ENCODE results near the gene ZNF385C. TPM values are rescaled to one million over a fixed set of nuclear protein-coding genes. Genes with fewer than 3 reads are reported as not detected.

Gene ZNF385C
- total RNA-seq, 1 experiment from 2014 or later: 1.1 TPM

GRCh38 chr17:42111871-42112551 lies 13.7 kb upstream of the ZNF385C start:
- Histone ChIP-seq H3K79me2 (ENCODE audit: insufficient read depth, low read length) (no peaks in the 10 kb centered on the region), H3K9me2 (ENCODE audit: insufficient read depth) (no peaks in the 10 kb centered on the region), H3K4me1 (ENCODE audit: control insufficient read depth in 1 of 2, insufficient read depth in 2 of 2, low read length in 2 of 2) (peaks cover 7 to 13% of the 10 kb centered on the region in 2 experiments; a peak in 3 of 4 replicates), H3K4me2 (ENCODE audit: low read length) (no peak overlapping the region), H3K9ac (ENCODE audit: low read length) (no peak overlapping the region), H3K36me3 (ENCODE audit: control insufficient read depth in 1 of 2, insufficient read depth in 2 of 2, low read length in 2 of 2) (peaks cover 3 to 7% of the 10 kb centered on the region in 2 experiments), H3K9me3 (ENCODE audit: control insufficient read depth in 1 of 2, insufficient read depth in 1 of 2, low read depth in 1 of 2, low read length in 2 of 2) (no peaks in the 10 kb centered on the region), H2AFZ (ENCODE audit: low read depth, low read length, poor library complexity, severe bottlenecking) (no peak overlapping the region), H3K27ac (ENCODE audit: low read depth, low read length) (no peak overlapping the region), H3K4me3 (replicated peaks in 1 of 2; ENCODE audit: low read depth in 1 of 2, low read length in 2 of 2) (no peak overlapping the region), H4K20me1 (ENCODE audit: insufficient read depth) (no peaks in the 10 kb centered on the region), H3K27me3 (ENCODE audit: insufficient read depth, low read length) (no peaks in the 10 kb centered on the region)
- TF ChIP-seq EGR1 (IDR thresholded peaks at IDR 0.05; ENCODE audit: low read depth): no peak
- CTCF ChIA-PET: interaction anchor here (1.9 kb wide), 1 partner anchor 11 kb away, joined by 5 read pairs; no protein-coding TSS in a partner anchor
- RAD21 ChIA-PET (ENCODE audit: low non-redundant PET in 1 of 2, low total read pairs in 2 of 2, uncharacterized antibody in 2 of 2, unreplicated experiment in 2 of 2): interaction anchor here in 1 of 2 experiments (1.1 kb wide), 1 partner anchor 9 kb away, joined by 3 read pairs; the partner anchor contains the start of gene KAT2A
- no peak for ATAC-seq
- no TSS peak for BruUV-seq (replicated peaks)
- POLR2A ChIA-PET: no interaction called here
- no peak for DNase-seq (ENCODE audit: low read depth, low spot score)
- intact Hi-C loops (cut with micrococcal nuclease): no loop called here

- ChIA-PET POLR2A (no interaction called here), CTCF (no interaction called here), RAD21 (ENCODE audit: low non-redundant PET in 1 of 2, low total read pairs in 2 of 2, uncharacterized antibody in 2 of 2, unreplicated experiment in 2 of 2) (no interaction called here)
- Histone ChIP-seq H3K27ac (ENCODE audit: low read depth, low read length) (no peak overlapping the region), H3K79me2 (ENCODE audit: insufficient read depth, low read length) (no peaks in the 10 kb centered on the region), H3K4me2 (ENCODE audit: low read length) (no peak overlapping the region), H3K9ac (ENCODE audit: low read length) (no peak overlapping the region), H3K36me3 (ENCODE audit: control insufficient read depth in 1 of 2, insufficient read depth in 2 of 2, low read length in 2 of 2) (peaks cover 3 to 4% of the 10 kb centered on the region in 2 experiments; a peak in 3 of 4 replicates), H3K27me3 (ENCODE audit: insufficient read depth, low read length) (no peaks in the 10 kb centered on the region), H4K20me1 (ENCODE audit: insufficient read depth) (no peaks in the 10 kb centered on the region), H3K9me3 (ENCODE audit: control insufficient read depth in 1 of 2, insufficient read depth in 1 of 2, low read depth in 1 of 2, low read length in 2 of 2) (no peaks in the 10 kb centered on the region), H2AFZ (ENCODE audit: low read depth, low read length, poor library complexity, severe bottlenecking) (no peak overlapping the region), H3K4me3 (replicated peaks in 1 of 2; ENCODE audit: low read depth in 1 of 2, low read length in 2 of 2) (no peak overlapping the region), H3K4me1 (ENCODE audit: control insufficient read depth in 1 of 2, insufficient read depth in 2 of 2, low read length in 2 of 2) (peaks cover 7 to 15% of the 10 kb centered on the region in 2 experiments; a peak in 3 of 4 replicates), H3K9me2 (ENCODE audit: insufficient read depth) (no peaks in the 10 kb centered on the region)
- ATAC-seq: no peak
- no peak for DNase-seq (ENCODE audit: low read depth, low spot score)
- TF ChIP-seq SRF (IDR thresholded peaks at IDR 0.05; ENCODE audit: low read depth): no peak
- TF ChIP-seq CBX3 (IDR thresholded peaks at IDR 0.05; ENCODE audit: low read depth): no peak
- TF ChIP-seq TCF7L2 (IDR thresholded peaks at IDR 0.05; ENCODE audit: borderline replicate concordance, extremely low read depth, insufficient read depth, insufficient read length): no peak
- TF ChIP-seq EZH2phosphoT487 (IDR thresholded peaks at IDR 0.05; ENCODE audit: borderline replicate concordance): no peak
- no peak for TF ChIP-seq JUND (IDR thresholded peaks at IDR 0.05)
- TF ChIP-seq CEBPB (IDR thresholded peaks at IDR 0.05; ENCODE audit: low read depth): no peak
- TF ChIP-seq, protein P1, sequence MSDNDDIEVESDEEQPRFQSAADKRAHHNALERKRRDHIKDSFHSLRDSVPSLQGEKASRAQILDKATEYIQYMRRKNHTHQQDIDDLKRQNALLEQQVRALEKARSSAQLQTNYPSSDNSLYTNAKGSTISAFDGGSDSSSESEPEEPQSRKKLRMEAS (IDR thresholded peaks at IDR 0.05): no peak
- no peak for TF ChIP-seq SP1 (IDR thresholded peaks at IDR 0.05; ENCODE audit: low read depth)
- TF ChIP-seq ELF1 (IDR thresholded peaks at IDR 0.05; ENCODE audit: borderline replicate concordance, low read depth): no peak
- no peak for TF ChIP-seq POLR2A (IDR thresholded peaks at IDR 0.05; ENCODE audit: borderline replicate concordance, extremely low read depth, insufficient read depth, insufficient read length)
- TF ChIP-seq EGR1 (IDR thresholded peaks at IDR 0.05; ENCODE audit: low read depth): no peak
- TF ChIP-seq RAD21 (IDR thresholded peaks at IDR 0.05; ENCODE audit: low read depth): no peak
- intact Hi-C loops (cut with micrococcal nuclease): no loop called here
- no TSS peak for BruUV-seq (replicated peaks)
Measured at GRCh38 chr17:42111265-42111636, 13.0 kb upstream of the ZNF385C start.
